HS-27A (cell line): ENCODE data around the gene AGR3.
"Not testable (repeated sequence)": the region's sequence is repeated elsewhere in the genome, so short reads cannot be mapped to it uniquely, and the experiment has no call there.

Source experiments
- DNase-seq: peaks from one replicate; pipeline ENCODE4 v3.0.0-alpha.2; 2012; ENCODE audit warnings: low read depth, missing footprints

AGR3 gene

GRCh38 chr7:16891874-16892643, 10.3 kb upstream of the AGR3 start:
- no peak for DNase-seq

GRCh38 chr7:16891338-16891737, 9.6 kb upstream of the AGR3 start:
- peak; percentile 22 for DNase-seq

- no peak for DNase-seq
Measured at GRCh38 chr7:16889851-16890415, 8.2 kb upstream of the AGR3 start.

- DNase-seq, result no peak
Measured at GRCh38 chr7:16889305-16889704, 7.5 kb upstream of the AGR3 start.

- DNase-seq, result no peak
Measured at GRCh38 chr7:16883918-16884317, 2.1 kb upstream of the AGR3 start.

GRCh38 chr7:16880554-16880953, 1.2 kb downstream of the AGR3 start:
- no peak for DNase-seq

GRCh38 chr7:16879181-16879580, 2.6 kb downstream of the AGR3 start:
- DNase-seq, result no peak

- DNase-seq, result no peak
Measured at GRCh38 chr7:16875861-16876260, 5.9 kb downstream of the AGR3 start.

GRCh38 chr7:16874066-16874465, 7.7 kb downstream of the AGR3 start:
- no peak for DNase-seq

GRCh38 chr7:16867328-16867727, 14.5 kb downstream of the AGR3 start:
- no peak for DNase-seq

- not testable (repeated sequence) for DNase-seq
Measured at GRCh38 chr7:16853189-16853588, 28.6 kb downstream of the AGR3 start.

- no peak for DNase-seq
Measured at GRCh38 chr7:16851829-16852228, 30.0 kb downstream of the AGR3 start.

- no peak for DNase-seq
Measured at GRCh38 chr7:16850614-16851466, 30.9 kb downstream of the AGR3 start.

GRCh38 chr7:16849296-16850148, 32.3 kb downstream of the AGR3 start:
- no peak for DNase-seq

GRCh38 chr7:16847381-16847860, 34.4 kb downstream of the AGR3 start:
- peak; percentile 57 for DNase-seq

GRCh38 chr7:16846601-16847165, 35.1 kb downstream of the AGR3 start:
- no peak for DNase-seq

- no peak for DNase-seq
Measured at GRCh38 chr7:16845746-16846145, 36.0 kb downstream of the AGR3 start.

- DNase-seq, result no peak
Measured at GRCh38 chr7:16841681-16842080, 40.1 kb downstream of the AGR3 start.

GRCh38 chr7:16840094-16840493, 41.7 kb downstream of the AGR3 start:
- DNase-seq, result no peak

- no peak for DNase-seq
Measured at GRCh38 chr7:16839646-16840045, 42.1 kb downstream of the AGR3 start.

GRCh38 chr7:16838891-16839290, 42.9 kb downstream of the AGR3 start:
- DNase-seq, result no peak

GRCh38 chr7:16838386-16838785, 43.4 kb downstream of the AGR3 start:
- no peak for DNase-seq
